Stimulated activated CD4-positive, alpha-beta T cell treated with anti-CD3 and anti-CD28 coated beads, Interleukin-15, amount 100 ng/mL, for 24 hours (primary cell): Measurements from ENCODE around the gene CIZ1.
A peak's percentile ranks its signal among the peaks of the same experiment; 100 is the strongest.
"Not testable (repeated sequence)": the region's sequence is repeated elsewhere in the genome, so short reads cannot be mapped to it uniquely, and the experiment has no call there.

Experiments
- DNase-seq: peaks from one replicate; pipeline ENCODE4 v3.0.0-alpha.2; 2020

Gene CIZ1, protein sequence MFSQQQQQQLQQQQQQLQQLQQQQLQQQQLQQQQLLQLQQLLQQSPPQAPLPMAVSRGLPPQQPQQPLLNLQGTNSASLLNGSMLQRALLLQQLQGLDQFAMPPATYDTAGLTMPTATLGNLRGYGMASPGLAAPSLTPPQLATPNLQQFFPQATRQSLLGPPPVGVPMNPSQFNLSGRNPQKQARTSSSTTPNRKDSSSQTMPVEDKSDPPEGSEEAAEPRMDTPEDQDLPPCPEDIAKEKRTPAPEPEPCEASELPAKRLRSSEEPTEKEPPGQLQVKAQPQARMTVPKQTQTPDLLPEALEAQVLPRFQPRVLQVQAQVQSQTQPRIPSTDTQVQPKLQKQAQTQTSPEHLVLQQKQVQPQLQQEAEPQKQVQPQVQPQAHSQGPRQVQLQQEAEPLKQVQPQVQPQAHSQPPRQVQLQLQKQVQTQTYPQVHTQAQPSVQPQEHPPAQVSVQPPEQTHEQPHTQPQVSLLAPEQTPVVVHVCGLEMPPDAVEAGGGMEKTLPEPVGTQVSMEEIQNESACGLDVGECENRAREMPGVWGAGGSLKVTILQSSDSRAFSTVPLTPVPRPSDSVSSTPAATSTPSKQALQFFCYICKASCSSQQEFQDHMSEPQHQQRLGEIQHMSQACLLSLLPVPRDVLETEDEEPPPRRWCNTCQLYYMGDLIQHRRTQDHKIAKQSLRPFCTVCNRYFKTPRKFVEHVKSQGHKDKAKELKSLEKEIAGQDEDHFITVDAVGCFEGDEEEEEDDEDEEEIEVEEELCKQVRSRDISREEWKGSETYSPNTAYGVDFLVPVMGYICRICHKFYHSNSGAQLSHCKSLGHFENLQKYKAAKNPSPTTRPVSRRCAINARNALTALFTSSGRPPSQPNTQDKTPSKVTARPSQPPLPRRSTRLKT

DNA sequence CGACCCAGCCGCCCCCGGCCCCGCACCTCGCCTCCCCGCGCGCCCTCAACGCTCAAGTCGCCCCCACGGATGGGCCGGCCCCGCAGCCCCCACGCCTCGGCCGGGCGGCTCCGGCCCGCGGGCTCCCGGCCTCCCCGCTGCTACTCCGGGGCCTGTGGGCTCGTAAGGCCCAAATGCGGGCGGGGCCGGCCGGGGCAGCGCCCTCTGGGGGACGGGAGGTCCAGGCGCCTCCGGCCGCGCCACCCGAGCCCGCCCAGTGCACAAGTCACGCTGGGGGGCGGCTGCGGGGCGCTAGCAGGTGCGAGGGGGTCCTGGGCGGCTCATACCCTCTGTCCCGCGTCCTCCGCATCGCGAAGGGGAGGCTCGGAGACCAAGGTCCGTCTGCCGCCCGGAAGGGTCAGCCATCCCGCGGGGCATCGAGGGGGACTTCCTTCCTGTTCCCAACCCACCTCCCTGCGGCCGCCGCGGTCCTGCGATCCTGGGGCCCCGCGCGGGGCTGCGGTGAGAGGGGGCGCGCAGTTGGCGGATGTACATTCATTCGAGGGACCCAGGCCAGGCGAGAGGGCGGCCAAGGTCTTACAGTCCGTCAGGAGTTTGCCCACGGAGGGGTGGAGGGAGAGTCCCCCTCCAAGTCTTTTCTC lies at the start of gene CIZ1:
Gene CIZ1, minus strand, starts transcription at position 167 of the 641 bp plus-strand sequence. CDS start 715 bp downstream, outside the sequence.
- peak; percentile 82 for DNase-seq

DNA sequence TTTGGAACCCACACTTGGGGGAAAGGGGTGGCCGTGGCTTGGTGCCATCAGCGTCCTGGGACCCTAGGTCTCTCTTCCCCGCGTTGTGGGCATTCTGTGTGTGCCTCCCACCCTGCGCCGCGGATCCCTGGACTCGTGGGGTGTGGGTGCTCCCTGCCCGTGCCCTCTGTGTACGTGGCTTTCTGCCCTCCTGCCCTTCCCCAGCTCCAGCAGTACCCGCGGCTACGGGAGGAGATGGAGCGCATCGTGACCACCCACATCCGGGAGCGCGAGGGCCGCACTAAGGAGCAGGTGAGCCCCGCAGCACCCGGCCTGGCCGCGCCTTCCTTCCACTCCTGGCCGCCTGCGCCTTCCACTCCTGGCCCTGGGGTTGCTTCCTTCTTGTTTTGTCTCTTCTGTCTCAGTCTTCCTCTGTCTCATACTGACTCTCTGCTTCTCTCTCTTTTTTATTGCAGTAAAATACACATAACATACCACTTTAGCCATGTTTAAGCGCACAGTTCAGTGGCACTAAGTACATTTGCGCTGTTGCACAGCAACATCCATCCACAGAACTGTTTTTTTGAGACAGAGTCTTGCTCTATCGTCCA lies 42.5 kb upstream of the CIZ1 start:
- no peak for DNase-seq

DNA sequence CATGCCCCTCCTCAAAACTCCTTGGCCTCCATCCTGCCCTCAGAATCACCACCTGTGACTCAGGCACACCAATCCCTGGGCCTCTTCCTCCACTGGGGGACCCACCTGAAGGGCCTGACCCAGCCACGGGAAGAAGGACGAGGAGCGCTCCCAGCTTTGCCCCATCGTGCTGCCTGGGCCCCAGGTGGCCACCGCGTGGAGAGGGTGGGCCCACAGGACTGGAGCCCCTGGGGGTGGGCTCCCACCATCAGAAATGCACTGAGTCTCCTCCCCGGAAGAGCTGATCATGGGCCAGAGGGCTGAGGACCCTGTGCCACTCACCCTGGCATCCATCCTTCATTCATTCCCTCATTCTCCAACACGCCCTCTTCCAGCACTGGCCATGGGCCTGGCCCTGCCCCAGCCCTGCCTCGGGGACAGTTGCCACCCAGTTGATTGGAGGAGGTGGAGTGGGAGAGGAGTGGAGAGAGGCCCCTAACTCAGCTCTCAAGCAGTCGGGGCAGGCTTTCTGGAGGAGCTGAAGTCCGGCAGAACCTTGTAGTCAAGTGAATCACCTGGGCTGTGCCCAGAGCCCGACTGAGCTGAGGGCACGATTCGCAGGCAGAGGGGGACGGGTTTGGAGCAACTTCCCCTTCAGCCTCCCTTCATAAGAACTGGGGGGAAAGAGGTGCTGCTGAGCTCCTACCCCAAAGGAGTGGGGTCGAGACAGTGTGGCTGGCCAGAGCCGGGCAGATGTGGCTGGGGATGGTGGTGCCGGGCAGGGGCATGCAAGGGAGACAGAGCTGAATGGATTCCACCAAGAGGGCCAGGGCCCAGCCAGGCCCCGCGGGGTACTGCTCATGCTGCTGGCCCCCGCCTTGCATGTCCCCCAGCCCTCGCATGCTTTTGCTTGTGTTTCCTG lies 41.4 kb upstream of the CIZ1 start:
- no peak for DNase-seq

DNA sequence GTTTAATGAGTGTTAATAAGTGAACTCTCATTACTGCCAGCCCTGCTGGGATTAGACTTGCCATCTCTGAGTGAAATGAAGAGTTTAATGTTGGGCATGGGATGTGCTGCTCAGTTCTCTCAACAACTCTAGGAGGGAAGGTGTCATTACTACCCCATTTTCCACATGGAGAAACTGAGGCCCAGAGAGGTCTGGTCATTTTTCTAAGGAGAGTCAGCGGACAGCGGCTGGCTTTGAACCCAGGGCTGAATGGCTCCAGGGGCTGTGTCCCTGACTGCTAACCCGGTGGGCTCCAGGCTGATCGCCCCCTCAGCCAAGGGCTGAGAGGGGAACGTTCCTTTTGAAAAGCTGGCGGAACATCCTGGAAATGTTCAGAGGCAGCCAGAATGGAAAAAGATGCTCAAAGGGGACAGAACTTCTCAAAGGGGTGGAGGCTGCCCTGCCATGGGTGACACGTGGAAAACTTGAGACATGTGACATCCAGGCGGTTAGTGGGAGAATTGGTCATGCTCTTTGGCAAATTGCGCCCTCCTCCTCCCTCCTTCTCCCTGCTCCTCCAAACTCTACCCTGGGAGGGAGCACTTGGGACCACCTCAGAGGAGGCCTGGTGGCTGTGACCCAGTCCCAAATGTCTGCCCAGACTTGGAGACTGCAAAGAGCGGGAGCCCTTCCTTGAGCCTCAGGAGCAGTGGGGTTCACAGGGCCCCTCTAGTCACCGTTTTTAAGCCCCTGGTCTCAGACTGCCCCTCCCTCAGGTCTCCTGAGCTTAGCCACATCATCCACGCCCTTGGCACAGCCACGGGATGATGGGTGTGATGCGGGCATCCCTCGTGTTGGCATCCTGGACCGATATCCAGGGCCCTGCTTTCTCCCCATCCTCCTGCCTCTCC lies 40.5 kb upstream of the CIZ1 start:
- DNase-seq: peak; percentile 33

DNA sequence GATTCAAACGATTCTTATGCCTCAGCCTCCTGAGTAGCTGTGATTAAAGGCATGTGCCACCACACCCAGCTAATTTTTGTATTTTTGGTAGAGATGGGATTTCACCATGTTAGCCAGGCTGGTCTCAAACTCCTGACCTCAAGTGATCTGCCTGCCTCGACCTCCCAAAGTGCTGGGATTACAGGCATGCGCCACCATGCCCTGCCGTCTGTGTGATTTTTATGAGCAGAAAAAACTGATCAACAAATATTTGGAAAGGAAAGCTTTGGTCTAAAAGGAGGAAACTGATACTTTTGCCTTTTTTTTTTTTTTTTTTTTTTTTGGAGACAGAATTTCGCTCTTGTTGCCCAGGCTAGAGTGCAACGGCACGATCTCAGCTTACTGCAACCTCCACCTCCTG lies 39.5 kb upstream of the CIZ1 start:
- not testable (repeated sequence) for DNase-seq

DNA sequence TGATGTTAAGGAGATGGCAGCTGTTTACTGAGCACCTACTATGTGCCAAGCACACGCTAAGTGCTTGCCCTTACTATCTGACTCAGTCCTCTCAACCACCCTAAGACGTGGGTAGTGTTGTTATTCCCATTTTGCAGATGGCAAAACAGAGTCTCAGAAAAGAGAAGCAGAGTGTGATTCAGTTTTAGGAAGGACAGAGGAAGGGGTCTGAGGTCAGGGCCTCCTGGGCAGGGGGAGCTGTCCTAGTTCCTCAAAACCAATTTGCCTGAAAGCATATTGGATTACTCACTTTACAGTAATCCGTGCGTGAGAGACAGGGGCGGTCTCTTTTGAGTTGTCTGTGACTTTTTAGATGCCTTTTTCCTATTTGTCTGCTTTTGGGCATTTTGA lies 35.0 kb upstream of the CIZ1 start:
- DNase-seq: no peak

DNA sequence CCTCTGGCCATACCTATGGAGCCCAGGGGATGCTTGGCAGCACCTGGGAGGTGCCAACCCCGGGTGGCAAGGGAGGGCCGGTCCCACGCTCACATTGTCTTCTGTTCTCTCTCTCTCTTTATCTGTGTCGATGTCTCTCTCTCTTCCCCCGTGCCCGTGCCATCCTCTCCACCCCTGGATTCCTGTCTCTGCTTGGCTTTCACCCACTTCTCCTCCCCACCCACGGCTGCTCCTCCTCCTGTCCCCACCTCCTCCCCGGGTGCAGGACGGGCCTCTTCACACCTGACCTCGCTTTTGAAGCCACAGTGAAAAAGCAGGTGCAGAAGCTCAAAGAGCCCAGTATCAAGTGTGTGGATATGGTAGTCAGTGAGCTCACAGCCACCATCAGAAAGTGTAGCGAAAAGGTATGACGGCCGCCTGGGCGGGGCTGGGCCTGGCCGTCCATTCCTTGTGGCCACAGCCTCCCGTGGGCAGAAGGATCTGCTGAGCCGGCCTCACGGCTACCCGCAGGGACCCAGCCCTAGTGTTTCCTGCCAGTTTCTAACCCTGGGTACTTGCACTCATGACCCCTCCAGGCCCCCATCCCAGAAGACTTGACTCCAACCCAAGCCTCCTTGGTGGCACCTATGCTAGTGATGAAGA lies 34.5 kb upstream of the CIZ1 start:
- DNase-seq: no peak

DNA sequence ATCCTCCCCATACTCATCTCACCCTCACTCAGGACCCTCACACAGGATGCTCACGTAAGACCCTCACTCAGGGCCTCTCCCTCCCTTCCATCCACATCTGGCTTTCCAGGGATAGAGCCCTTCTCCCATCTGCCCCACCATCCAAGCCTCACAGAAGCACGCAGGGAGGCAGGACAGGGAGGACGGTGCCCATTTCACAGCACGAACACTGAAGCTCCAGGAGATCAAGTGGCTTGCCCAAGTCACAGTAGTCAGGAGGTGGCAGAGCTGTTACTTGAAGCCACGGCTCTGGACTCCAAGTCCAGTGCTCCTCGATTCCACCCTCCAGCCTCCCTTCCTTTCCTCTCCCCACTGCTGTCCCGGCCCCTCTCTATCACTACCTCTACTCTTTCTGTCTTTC lies 33.5 kb upstream of the CIZ1 start:
- no peak for DNase-seq

DNA sequence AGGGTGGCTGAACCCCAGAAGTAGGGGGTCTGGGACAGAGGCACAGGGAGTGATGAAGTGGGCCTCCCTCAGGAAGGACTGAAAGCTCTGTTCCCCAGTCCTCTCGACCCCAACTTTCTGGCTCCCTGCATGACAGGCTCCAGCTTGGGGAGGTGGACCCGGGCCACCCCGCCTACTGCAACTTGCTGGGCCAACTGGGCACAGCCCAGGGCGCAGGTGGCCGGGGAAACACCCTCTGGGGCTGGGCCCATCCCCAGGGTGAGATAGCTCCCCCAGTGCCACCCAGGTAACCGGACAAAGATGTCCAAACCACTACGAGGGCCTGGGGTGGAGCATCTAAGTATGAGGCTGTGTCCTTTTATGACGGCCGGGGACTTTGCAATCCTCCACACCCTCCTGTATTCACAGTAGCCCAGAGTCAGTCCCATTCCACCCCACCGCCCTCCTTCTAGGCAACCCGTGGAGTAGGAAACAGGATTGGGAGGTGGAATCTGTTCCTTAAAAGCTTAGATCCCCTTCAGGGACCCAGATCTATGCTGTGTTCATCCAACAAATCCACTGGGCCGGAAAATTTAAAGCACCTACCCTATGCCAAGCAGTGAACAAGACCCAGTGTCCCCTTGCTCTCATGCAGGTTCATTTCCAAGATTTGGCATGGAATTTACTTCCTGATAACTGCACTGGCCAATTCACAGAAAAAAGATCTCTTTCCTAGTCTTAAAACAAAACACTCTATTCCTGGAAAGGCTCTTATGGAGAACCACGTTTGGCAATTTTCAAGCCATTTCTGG lies 31.7 kb upstream of the CIZ1 start:
- DNase-seq: no peak

DNA sequence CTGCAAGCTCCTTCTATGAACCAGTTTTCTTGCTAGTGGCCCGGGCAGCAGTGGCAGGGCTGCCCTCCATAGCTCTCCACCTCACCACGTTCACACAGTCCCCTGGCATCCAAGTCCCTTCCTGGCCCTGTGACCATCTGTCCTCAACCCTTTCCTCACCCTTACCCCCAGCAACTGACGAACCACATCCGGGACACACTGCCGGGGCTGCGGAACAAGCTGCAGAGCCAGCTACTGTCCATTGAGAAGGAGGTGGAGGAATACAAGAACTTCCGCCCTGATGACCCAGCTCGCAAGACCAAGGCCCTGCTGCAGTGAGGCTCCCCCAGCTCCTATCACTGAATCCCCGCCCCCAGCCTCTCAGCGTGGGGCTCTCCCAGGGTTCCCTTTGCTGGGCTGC lies 30.7 kb upstream of the CIZ1 start:
- DNase-seq: no peak

DNA sequence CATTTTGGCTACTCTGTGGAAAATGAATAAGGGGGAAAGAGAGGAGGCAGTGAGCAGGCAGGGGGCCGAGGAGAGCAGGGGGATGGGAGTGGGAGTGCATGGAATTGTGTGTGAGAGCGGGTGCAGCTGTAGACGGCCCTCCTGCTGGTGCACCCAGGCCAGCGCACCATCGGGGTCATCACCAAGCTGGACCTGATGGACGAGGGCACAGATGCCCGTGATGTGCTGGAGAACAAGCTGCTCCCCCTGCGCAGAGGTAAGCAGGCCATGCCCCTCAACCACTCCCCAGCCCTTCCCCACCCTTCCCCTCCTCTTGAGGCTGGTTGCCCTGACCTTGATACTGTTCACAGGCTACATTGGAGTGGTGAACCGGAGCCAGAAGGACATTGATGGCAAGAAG lies 28.5 kb upstream of the CIZ1 start:
- no peak for DNase-seq

DNA sequence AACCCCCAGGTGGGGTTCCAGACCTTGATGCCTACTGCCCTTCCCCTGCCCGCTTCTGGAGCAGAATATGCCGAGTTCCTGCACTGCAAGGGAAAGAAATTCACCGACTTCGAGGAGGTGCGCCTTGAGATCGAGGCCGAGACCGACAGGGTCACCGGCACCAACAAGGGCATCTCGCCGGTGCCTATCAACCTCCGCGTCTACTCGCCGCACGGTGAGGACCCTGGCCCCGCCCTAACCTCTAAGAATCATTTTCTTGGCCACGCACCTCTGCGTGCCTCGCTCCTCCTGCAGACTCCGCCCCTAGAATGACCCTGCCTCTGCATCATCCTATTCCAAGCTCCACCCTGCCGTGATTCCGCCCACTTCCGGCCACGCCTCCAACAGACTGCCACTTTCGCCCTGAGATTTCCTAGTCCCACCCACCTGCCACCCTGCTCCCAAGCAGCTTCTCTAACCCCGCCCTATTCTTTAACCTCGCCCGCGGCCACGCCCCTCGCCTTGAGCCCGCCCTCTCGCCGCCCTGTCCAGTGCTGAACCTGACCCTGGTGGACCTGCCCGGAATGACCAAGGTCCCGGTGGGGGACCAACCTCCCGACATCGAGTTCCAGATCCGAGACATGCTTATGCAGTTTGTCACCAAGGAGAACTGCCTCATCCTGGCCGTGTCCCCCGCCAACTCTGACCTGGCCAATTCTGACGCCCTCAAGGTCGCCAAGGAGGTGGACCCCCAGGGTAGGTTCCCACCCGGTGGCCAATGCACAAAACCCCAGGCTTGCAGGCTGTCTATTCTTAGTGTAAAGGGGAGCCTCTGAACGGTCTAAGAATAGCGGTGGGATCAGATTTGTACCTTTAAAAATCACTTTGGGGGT lies 27.4 kb upstream of the CIZ1 start:
- DNase-seq: peak; percentile 98

DNA sequence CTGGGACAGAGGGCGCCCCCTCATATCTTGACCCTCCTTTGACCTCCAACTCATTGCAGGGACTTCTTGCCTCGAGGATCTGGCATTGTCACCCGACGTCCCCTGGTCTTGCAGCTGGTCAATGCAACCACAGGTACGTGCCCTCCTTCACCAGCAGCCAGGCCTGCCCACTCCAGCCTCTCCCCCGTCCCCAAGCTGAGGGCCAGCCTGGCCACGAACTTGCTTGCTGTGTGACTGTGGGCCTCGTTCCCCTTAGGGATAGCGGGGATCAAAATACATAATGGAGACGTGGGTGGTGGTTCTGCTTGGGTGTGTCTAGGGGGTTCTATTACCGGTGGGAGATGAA lies 26.8 kb upstream of the CIZ1 start:
- no peak for DNase-seq

DNA sequence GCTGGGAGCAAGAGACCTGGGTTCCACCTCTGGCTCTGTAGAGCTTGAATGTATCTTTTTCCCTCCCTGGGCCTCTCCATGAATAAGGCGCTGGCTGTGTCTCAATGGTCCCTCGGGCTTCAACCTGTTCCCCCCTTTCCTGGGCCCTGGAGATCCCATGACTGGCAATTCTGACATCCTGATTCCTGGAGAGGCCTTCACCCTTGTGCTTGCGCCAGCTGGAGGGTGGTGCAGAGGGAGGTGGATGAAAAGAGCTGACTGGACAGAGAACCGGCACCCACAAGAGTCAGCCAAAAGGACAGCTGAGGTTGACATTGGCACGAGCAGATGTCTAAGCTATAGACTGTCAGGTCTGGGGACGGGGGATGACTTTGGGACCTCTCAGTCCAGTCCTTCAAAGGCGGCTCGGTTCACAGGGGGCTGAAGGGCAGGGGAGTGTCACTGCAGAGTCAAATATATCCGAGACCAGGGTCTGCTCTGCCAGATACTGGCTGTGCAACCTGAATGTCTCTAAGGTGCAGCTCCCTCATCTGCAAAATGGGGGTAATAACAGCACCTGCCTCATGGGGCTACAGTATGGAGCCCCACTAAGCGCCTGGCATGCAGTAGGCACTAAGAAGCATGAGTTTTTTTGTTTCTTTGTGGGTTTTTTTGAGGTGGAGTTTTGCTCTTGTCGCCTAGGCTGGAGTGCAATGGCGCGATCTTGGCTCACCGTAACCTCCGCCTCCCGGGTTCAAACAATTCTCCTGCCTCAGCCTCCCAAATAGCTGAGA lies 25.6 kb upstream of the CIZ1 start:
- no peak for DNase-seq

DNA sequence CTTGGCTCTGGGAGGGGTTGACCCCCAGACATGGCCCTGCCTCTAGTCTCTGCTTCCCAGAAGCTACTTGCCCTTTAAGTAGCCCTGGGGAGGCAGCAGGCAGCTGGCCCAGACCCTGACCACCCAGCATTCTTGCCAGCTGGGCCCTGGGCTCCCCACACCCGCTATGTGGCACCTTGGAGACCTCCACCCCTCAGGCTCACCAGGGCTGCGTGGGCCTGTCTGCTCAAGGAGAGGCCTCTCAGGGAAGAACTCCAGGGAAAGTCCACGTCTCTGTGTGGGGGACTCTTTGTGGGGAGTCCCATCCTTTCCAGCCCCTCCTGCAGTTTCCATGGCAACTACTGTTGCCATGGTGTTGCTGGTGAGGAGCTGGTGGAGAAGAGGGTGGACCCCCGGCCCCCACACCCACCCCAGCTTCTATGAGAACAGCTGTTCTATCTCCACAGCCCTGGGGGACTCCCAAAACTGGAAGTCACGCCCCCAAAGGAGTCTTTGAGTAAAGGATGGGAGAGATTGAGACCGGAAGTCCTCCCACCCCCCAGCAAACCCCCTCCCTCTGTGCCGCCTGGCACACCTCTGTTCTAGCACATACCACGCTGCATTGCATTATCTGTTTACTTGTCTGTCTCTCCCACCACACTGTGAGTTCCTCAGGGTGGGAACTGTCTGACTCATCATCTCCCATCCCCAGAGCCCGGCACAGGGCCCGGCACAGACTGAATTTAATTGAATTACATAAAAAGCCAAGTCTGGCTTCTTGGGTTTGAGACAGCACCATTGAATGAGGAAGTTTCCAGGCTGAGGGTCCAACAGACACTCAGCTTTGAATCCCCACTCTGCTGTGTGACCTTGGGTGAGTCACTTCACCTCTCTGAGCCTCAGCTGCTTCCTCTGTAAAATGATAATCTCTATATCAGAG lies 24.4 kb upstream of the CIZ1 start:
- DNase-seq: no peak

DNA sequence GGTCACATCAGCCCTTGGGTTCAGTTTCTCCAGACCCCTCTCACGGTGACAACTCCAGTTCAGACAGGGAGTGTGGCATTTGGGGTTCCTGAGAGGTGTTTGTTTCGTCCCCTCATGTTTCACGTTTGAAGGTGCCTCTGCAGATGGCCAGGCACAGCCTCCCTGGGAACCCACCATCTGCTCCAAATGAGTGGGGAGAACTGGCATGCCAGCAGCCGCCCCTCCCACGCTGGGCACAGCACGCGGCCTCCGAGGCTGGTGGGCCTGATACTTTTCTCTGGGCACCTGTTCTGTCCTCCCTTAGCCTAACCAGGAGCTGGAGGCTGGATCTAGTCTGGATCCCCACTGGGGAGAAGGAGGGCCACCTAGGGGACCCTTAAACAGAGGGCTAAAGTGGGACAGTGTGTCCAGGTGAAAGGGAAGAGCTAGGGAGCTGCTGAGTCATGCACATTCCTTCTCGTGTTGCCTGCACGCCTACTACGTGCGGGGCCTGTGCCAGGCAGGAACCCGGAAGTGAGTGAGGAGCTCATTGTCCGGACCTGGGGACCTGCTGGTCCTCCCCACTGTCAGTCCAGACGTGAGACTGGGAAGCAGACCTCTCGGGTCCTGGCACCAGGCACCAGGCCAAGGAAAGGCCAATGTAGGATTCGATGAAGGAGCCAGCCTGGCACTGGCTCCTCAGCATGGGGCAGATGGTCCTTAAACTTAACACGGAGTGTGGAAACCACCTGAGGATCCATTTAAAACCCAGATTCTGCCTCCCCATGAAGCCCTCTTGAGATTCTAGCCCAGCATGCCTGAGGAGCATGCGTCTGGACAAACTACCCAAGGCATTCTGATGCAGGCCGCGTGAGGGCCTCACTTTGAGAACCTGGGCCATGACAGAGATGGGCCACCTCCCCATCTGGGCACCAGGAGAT lies 23.5 kb upstream of the CIZ1 start:
- no peak for DNase-seq
